GM21515 (cell line): ENCODE results near the gene DPEP3.
"Not testable (repeated sequence)": the region's sequence is repeated elsewhere in the genome, so short reads cannot be mapped to it uniquely, and the experiment has no call there.

Source experiments
- ATAC-seq: cut with Tn5 transposase; IDR thresholded peaks from one replicate; pipeline ENCODE4 v1.9.1; 2021; ENCODE audit not compliant: unreplicated experiment

Gene DPEP3

GRCh38 chr16:67945392-67945933, 34.8 kb downstream of the DPEP3 start:
- no peak for ATAC-seq

GRCh38 chr16:67944690-67945391, 35.5 kb downstream of the DPEP3 start:
- ATAC-seq = no peak

GRCh38 chr16:67943619-67944504, 36.4 kb downstream of the DPEP3 start, which contains the start of gene LCAT:
Gene LCAT, minus strand, starts transcription at chr16:67944120. Its CDS starts 19 bp downstream, at chr16:67944101.
- no peak for ATAC-seq

- ATAC-seq = no peak
These were observed 37.1 kb downstream of the DPEP3 start for GRCh38 chr16:67943256-67943618.

- no peak for ATAC-seq
These were observed 37.6 kb downstream of the DPEP3 start for GRCh38 chr16:67942510-67943255.

GRCh38 chr16:67942200-67942509, 38.1 kb downstream of the DPEP3 start:
- ATAC-seq = no peak

GRCh38 chr16:67941469-67942199, 38.7 kb downstream of the DPEP3 start:
- ATAC-seq = no peak

- no peak for ATAC-seq
These were observed 39.7 kb downstream of the DPEP3 start for GRCh38 chr16:67940446-67941089.

GRCh38 chr16:67939507-67940445, 40.5 kb downstream of the DPEP3 start:
- ATAC-seq = no peak

GRCh38 chr16:67937713-67938112, 42.6 kb downstream of the DPEP3 start:
- ATAC-seq = not testable (repeated sequence)

GRCh38 chr16:67936880-67937605, 43.3 kb downstream of the DPEP3 start:
- ATAC-seq = peak; percentile 42

- peak; percentile 2 for ATAC-seq
These were observed 44.0 kb downstream of the DPEP3 start, which contains the start of gene PSMB10 for GRCh38 chr16:67936124-67936879. Gene PSMB10, minus strand, starts transcription at chr16:67936850. Its CDS starts 101 bp downstream, at chr16:67936749.

- peak; percentile 82 for ATAC-seq
These were observed 44.7 kb downstream of the DPEP3 start for GRCh38 chr16:67935402-67936123.

- ATAC-seq = no peak
These were observed 45.2 kb downstream of the DPEP3 start for GRCh38 chr16:67935101-67935401.

- no peak for ATAC-seq
These were observed 45.8 kb downstream of the DPEP3 start for GRCh38 chr16:67934306-67935100.

- no peak for ATAC-seq
These were observed 46.5 kb downstream of the DPEP3 start for GRCh38 chr16:67933805-67934204.
